NCI-H2107 (cell line): ENCODE data around the gene FBLN5.

Experiments
- DNase-seq: peaks from one replicate; lab custom pipeline; 2025; lab: John Stamatoyannopoulos, UW

FBLN5 gene

GRCh38 chr14:91947475-91948184 is at the start of gene FBLN5:
Gene FBLN5, minus strand, starts transcription at chr14:91947694. Its CDS starts 465 bp downstream, at chr14:91947229.
- no peak for DNase-seq

GRCh38 chr14:91996948-91997371 is 49.5 kb upstream of the FBLN5 start:
- peak; percentile 45 for DNase-seq

- DNase-seq, result no peak
Measured at GRCh38 chr14:91987192-91987591, 39.7 kb upstream of the FBLN5 start.

DNA sequence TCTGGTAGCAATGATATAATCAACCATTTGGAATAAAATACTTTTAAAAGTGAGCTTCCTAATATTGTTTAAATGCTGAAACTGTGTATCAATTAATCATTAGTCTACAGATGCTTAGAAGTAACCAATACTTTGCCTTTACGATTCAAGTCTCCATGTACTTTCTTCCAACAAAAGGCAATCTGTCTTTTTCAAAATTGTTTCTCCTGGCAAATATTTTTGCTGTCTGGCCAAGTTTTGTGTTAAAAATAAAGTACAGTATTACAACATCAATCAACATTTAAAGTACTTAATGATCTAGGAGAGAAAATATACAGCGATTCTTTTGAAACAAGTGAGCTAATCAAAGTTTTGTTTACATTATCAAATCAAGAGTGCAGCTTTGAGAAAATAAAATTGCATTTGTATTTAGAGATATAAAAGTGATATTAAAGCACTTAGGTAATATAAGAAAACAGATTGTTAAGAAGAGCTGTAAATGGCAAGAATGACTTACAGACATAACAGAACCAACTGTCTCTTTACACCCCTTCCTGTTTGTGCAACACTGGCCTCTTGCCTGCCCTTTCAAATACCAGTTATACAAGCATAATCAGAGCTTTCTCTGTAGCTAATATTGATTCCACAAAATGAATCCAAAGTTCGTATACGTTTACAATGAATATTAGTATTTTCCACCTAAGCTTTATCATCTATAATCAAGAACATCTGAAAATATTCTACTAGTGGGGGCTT is 38.2 kb upstream of the FBLN5 start:
- DNase-seq, result no peak

DNA sequence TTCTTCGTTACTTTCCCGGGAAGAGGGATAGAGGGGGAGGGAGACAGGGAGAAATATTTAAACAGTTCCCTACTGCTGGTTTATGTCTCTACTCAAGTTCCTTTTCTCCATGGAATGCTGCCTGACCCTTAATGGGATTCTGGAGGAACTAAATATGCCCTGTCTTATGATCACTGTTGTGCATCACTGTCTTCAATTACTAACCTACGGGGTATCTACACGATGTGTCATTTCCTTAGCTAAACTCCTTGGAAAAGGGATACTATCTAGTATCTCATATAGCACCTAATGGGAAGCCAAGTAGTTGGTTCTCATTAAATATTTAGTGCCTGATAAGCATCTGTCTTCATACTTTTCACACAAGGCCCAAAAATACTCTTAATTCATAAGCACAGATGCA is 37.5 kb upstream of the FBLN5 start:
- DNase-seq, result no peak

DNA sequence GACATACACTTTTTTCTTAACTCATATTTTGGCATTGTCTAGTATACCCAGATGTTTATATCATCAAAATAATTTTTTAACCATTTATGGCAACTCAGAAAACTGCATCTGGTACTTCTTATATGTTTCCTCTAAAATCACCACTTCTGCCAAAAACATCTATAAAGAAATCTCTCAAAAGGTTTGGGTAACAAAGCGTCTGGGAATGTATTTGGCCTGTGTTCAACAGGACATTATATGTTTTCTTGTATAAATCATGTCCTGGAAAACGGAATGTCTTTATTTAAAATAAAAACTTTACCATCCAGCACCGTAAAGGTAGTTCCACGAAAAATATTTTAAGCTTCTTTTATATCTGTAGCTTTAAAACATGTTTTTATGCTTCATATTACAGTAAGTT is 36.1 kb upstream of the FBLN5 start:
- no peak for DNase-seq

DNA sequence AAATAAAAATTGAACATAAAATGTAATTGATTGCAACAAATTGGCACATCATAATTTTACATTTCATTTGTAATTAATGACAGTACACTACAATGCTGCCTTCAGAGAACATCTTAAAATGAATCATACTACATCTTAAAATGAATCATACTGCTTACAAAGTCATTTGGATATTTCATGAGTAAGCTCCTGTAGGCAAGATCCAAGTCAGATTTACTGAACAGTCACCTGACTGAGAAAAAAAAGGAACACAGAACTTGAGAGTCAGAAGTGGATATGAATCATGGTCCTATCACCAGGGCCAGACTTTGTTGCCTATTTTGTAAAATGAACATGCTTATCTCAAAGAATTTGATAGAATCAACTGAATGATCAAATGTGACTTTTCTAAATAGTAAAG is 32.7 kb upstream of the FBLN5 start:
- DNase-seq, result no peak

DNA sequence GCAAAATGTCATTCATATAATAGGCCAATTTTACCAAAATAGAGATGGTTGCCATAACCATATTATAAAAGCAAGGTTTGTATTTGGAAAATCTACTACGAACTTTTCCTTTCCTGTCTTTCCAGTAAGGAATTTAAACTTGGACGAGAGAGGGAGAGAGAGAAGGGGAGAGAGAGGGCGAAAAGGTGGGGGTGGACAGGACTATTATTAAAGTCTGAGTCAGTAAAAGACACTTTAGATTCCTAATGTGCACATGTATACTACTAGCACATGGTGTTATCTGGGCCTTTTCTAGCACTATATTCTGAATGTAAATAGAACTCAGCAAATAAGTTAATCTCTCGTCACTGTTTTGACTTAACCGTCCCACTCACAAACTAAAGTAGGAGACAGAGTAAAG is 30.4 kb upstream of the FBLN5 start:
- DNase-seq, result no peak

DNA sequence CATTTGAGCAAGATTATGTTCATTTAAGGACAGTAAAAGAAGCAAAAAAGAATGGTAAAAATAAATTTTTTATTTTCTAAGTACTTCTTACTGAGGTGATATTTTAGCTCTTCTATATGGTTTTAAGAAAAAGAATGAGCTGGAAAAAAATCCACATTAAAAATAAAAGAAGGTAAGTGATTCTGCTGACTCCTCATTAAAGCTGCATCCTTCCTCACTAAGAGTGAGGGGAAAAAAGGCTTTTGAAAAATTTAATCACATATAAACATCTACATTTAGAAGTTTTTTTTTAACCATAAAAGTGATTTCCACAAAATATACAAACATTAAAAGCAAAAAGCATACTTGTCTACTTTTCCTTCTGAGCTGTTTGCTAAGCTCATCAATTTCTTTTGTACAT is 28.3 kb upstream of the FBLN5 start:
- DNase-seq, result no peak

DNA sequence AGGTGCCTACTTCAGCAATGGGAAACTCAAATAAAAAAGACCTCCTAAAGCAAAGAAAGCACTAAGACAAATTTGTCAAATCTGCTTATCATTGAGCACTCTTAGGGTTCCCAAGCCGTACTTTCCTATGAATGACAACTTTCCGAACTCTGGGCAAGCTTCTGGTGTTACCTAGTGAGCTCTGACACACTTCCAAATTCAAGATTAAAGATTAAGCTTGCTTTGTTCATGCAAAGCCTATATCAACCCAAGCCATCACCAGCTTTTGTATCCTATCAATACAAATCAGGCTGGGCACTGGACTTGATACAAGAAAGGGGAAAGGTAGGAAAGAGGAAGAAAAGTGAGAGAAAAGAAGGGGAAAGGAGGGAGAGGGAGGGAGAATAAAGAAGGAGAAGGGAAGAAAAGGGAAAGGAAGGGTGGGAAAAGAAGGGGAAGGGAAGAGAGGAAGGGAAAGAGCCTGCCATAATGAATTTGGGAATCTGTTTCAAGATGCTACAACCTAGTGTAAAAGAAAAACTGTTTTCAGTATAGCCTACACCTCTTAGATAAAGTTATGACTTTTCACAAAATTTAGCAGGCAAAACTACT is 23.8 kb upstream of the FBLN5 start:
- no peak for DNase-seq

GRCh38 chr14:91968280-91968679 is 20.8 kb upstream of the FBLN5 start:
- DNase-seq, result no peak

- DNase-seq, result no peak
Measured at GRCh38 chr14:91964724-91965123, 17.2 kb upstream of the FBLN5 start.

DNA sequence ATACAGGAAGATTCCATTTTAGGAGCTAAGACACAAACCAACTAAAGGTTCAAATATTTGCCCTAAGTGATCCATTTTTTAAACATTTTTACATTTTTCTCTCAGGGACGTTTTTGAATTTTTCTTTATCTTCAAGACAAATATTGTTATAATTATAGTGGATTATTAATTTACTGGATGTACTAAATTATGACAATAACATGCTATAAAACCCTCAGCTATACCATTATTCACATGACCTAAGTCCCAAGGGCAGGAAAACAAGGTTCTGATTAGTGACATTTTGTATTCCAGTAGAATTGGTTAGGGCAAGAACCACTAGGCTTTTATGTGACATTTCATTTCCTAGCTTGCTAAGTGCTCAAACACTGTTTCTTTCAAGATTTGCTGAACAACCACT is 16.5 kb upstream of the FBLN5 start:
- DNase-seq, result no peak

DNA sequence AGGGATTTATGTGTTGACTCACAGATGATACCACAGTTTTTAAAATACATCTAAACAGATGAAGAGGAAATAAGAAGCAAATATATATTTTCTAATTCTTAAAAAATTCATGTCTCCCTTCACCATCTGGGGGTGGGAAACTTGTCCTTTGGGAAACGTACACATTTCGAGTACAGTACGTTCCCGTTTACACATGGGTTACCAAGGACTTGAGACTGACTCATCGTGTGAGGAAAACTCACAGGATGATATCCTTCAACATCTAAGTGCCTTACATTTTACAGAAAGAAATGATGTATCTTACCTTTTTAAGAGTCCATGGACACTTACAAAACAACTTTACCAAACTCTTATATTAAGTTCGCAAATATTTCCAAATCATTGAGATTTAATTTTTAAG is 16.0 kb upstream of the FBLN5 start:
- DNase-seq, result no peak

DNA sequence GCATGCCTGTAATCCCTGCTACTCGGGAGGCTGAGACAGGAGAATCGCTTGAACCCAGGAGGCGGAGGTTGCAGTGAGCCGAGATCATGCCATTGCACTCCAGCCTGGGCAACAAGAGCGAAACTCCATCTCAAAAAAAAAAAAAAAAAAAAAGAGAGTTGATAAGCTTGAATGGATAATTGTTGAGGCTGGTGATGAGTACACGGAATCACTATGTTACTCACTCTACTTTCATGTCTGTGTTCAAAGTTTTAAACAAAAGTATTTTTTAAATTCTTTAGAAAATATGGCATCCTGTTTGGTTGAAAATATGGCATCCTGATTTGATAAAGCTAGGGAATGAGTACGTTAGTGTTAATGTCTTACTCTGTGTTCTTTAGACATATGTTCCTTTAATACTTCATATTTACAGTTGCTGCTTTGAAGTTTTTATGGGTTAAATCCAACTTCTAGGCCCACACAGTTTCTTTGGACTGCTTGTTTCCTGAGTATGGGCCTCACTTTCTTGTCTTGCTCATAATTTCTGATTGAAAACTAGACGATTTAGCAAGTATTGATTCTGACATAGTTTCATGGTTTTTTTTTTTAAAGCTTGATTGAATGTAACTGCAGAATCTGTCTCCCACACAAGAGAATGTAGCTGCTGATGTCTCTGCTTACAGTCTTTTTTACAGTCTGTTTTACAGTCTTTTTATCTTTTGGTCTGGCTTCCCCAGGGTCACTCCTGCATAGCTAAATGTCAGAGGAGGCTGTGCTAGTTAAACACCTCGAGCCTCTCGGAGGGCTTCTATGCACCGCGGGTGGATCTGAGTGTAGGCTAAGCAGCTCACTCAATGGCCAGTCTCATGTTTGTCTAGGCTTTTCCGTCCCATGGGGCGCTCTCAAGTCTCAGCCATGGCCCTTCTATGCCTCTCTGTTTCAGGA is 14.1 kb upstream of the FBLN5 start:
- DNase-seq, result no peak

DNA sequence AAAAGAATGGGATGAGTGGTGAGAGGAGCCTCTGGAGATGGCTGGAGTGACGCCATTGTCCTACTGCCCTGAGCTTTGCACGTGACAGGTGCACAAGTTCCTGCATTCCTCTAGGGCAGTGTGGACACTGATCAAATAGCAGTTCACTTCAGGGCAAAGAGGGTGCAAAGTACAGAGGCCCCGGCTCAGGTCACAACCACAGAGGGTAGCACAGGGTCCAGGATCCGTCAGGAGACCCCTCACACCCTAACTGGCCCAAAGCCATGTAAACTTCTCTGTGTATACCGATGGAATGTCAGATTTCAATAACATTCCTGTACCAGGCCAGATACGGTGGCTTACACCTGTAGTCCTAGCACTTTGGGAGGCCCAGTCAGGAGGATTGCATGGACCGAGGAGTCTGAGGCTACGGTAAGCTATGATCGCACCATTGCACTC is 10.4 kb upstream of the FBLN5 start:
- no peak for DNase-seq

DNA sequence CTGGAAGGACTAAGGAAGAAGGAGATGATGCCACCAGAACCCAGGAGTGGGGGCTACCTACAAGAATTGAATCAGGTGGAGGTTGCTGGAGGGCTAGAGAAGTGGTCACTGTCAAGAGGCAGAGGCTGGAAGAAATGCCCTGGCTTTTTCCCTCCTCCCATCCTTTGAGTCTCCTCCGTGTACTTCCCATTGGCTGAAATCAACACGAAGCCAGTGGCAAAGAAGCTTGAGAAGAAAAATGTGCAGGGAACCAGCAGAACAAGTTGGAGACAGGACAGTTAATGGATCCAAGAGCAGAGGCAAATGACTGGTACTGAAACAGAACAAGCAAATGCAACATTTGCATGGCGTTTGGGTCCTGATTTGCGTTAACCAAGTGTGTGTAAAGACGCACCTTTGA is 9.1 kb upstream of the FBLN5 start:
- no peak for DNase-seq

DNA sequence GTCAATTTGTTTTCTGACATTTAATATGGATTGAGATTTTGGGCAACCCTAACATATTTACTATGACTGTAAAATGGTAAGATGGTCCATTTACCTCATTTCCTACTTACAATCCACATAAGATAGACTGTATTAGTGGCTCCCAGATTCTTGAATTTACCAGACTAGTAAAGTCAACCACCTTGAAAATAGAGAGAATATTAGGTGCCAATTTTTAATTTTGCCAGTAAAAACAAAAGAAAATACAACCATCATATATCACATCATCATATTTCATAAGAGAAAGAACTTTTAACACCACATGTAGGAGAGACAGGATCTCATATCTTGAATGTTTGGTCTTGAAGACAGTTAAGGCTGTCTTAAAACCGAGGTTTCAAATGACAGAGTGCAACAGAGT is 7.7 kb upstream of the FBLN5 start:
- DNase-seq, result no peak

DNA sequence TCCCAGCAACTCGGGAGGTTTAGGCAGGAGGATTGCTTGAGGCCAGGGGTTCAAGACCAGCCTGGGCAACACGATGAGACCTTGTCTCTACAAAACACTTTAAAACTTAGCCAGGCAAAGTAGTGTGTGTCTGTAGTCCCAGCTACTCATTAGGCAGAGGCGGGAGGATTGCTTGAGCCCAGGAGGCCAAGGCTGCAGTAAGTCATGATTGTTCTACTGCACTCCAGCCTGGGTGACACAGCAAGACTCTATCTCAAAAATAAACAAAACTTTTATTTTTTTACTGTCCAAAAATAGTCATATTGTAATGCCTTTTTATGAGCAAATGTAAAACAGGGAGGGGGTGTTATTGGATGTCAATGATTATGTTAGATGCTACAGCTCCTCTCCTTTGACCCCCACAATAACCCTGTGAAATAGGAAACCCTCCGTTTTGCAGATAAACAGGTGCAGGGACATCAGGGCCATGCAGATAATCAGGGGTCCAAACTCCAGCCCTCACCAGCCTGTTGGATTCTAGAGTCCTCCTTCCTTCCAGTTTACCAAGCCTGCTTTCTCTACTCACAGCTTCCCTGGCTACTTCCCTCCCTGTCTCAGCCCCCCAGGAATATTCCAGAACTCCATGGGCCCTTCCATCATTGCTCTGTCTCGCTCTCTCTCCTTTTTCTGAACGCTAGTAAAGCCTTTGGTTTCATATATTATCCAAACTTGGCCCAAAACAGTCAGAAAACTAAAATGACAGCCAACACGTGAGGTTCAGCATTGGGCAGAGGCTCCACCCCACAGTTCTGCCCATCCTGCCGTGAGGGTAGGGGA is 5.9 kb upstream of the FBLN5 start:
- DNase-seq, result no peak

DNA sequence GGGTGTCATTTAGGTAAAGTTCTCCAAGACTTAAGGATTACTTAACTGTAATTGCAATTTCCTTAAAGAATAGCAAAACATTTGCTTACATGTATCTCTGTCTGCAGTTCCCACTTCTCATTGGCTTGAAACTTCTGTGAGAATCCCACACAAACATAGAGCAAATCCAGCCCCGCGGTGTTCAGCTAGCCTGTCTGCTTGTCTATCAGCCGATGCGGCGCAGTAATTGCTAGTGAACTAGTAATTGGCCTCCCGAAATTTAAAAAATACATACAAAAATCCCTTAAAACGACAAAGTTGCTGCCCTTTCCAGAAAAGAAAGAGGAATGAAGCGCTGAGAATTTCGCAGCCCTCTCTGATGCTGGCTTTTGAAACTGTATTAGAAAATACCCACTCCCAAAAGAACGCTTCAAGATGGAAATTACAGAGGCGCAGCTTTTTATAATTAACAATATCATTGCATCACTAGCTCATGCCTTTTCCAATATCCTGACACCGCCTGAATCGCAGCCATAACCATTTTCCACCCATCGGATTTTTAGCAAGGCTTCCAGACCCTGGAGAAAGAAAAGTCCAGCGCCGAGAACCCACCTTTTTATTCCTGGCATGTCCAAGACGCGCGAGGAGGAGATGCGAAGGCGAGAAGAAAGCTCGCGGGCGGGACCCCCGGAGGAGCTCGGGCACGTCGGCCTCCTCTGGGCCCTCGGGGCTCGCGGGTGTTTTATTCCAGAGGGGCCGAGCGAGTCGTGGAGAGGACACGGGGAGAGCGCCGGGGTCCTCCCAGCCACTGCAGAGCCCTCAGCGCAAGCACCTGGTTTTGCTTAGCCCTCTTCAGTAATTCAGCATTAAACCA is 646 bp downstream of the FBLN5 start:
- DNase-seq, result no peak
